SJSA1 (cell line): ENCODE results near the gene ZNF821. TPM values are rescaled to one million over a fixed set of nuclear protein-coding genes. Genes with fewer than 3 reads are reported as not detected.

Experiments used
- DNase-seq, 2 experiments: peaks; one replicate each; pipeline ENCODE4 v3.0.0-alpha.2; 2015 to 2020; ENCODE audit warnings: low spot score in 2 of 2, low read depth in 1 of 2
- H3K27ac ChIP-seq: fragments of 250-450 bp; sonication (Bioruptor Pico); 2 replicates; pipeline ENCODE4 v1.5.1; 2020; ENCODE audit warnings: mild to moderate bottlenecking, moderate library complexity
- H3K27me3 ChIP-seq: fragments of 250-450 bp; sonication (Bioruptor Pico); replicated peaks from 2 replicates; pipeline ENCODE4 v1.5.1; 2020; ENCODE audit warnings: mild to moderate bottlenecking, moderate library complexity
- H3K36me3 ChIP-seq: fragments of 250-450 bp; sonication (Bioruptor Pico); 2 replicates; pipeline ENCODE4 v1.5.1; 2020; ENCODE audit warnings: mild to moderate bottlenecking
- H3K4me1 ChIP-seq: fragments of 250-450 bp; sonication (Bioruptor Pico); replicated peaks from 2 replicates; pipeline ENCODE4 v1.6.1; 2021; ENCODE audit warnings: mild to moderate bottlenecking
- H3K4me3 ChIP-seq: fragments of 250-450 bp; sonication (Bioruptor Pico); 2 replicates; pipeline ENCODE4 v1.5.1; 2020; ENCODE audit warnings: mild to moderate bottlenecking
- H3K9me3 ChIP-seq: fragments of 250-450 bp; sonication (Bioruptor Pico); replicated peaks from 2 replicates; pipeline ENCODE4 v1.5.1; 2020; ENCODE audit warnings: mild to moderate bottlenecking
- total RNA-seq: library from RNA; depleted of rRNA; stranded (reverse); fragments of >200 nt; shearing (Covaris generic); gene quantifications from 2 replicates; pipeline ENCODE4 v1.2.3, GENCODE V29; 2014

ZNF821 gene
- total RNA-seq, 1 experiment from 2014 or later = 19.2 TPM

GRCh38 chr16:71865173-71865863 is 18.7 kb downstream of the ZNF821 start:
- H3K27ac ChIP-seq = no peak overlapping the region
- DNase-seq = no peak
- no peaks in the 10 kb centered on the region for H3K9me3 ChIP-seq
- no peaks in the 10 kb centered on the region for H3K27me3 ChIP-seq
- no peaks in the 10 kb centered on the region for H3K4me1 ChIP-seq
- H3K36me3 ChIP-seq = peaks cover 31% of the 10 kb centered on the region
- no peak overlapping the region for H3K4me3 ChIP-seq

DNA sequence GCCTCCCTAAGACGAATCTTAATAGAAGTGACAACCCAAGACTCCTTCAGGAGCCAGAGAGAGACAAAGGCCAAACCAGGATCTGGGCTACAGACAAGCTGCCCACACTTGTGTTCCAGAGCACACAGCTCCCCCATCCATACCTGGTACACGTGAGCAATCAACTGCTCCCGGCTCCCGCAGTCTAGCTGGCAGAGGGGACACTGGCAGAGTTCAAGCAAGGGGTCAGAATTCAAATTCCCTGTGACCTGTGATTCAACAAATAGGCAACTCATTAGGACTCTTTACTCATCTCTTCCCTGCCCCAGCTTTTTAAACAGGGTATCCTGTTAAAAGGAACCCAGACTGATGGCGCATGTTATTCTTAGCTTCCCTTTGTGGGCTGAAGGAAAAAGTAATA is 20.0 kb downstream of the ZNF821 start:
- Histone ChIP-seq H3K27me3 (no peaks in the 10 kb centered on the region), H3K4me1 (no peaks in the 10 kb centered on the region), H3K27ac (no peak overlapping the region), H3K9me3 (no peaks in the 10 kb centered on the region), H3K4me3 (no peak overlapping the region), H3K36me3 (peaks cover 35% of the 10 kb centered on the region)
- no peak for DNase-seq

GRCh38 chr16:71859762-71860521 is 24.0 kb downstream of the ZNF821 start:
- no peaks in the 10 kb centered on the region for H3K9me3 ChIP-seq
- no peaks in the 10 kb centered on the region for H3K27me3 ChIP-seq
- no peak for DNase-seq

DNA sequence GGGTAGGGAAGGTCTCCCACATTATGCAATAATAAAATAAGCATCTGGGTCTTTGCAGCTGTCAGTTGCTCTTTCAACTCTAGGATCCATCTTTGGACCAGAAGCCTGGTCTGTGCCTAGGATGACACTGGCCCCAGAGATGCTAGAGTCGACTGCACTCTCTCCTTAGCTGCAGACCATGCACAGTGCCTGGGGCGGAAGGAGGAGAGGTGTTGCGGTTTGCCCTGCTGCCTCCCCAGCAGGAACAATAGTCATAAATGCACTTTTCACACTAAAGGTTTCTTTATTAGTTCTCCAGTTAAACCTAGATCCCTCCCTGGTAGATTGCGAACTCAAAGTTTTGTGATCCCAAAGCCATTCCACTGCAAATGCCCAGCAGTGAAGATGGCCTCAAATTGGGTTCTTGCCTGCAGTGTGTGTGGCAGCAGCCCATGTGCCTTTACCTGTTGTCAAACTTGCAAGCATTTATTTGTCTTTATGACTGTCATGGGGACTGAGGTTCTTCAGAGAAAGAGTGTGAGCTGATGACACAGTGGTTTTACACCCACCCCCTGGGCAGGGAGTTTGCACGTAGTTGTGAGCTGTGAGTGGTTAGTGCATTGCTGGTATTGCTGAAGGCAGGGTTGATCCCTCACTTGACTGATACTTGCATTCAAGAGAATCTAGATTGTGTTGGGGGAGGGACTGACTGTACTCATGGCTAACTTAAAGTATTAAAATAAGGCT is 27.9 kb downstream of the ZNF821 start:
- H3K9me3 ChIP-seq = no peaks in the 10 kb centered on the region
- no peaks in the 10 kb centered on the region for H3K27me3 ChIP-seq
- no peak overlapping the region for H3K27ac ChIP-seq
- DNase-seq = no peak
- no peaks in the 10 kb centered on the region for H3K4me1 ChIP-seq
- H3K4me3 ChIP-seq = no peak overlapping the region
- H3K36me3 ChIP-seq = peaks cover 63% of the 10 kb centered on the region

More at GRCh38 chr16:71859762-71860521, 24.0 kb downstream of the ZNF821 start:
- Histone ChIP-seq H3K36me3 (peaks cover 46% of the 10 kb centered on the region), H3K4me3 (no peak overlapping the region), H3K27ac (no peak overlapping the region), H3K4me1 (no peaks in the 10 kb centered on the region)

GRCh38 chr16:71854369-71854948 is 29.5 kb downstream of the ZNF821 start:
- Histone ChIP-seq H3K9me3 (no peaks in the 10 kb centered on the region), H3K27ac (no peak overlapping the region), H3K4me3 (no peak overlapping the region), H3K27me3 (no peaks in the 10 kb centered on the region), H3K4me1 (no peaks in the 10 kb centered on the region), H3K36me3 (peaks cover 76% of the 10 kb centered on the region)
- no peak for DNase-seq

GRCh38 chr16:71853413-71853812 is 30.6 kb downstream of the ZNF821 start:
- no peaks in the 10 kb centered on the region for H3K9me3 ChIP-seq
- H3K4me3 ChIP-seq = no peak overlapping the region
- no peak for DNase-seq
- peaks cover 79% of the 10 kb centered on the region for H3K36me3 ChIP-seq
- H3K27ac ChIP-seq = no peak overlapping the region
- no peaks in the 10 kb centered on the region for H3K27me3 ChIP-seq
- H3K4me1 ChIP-seq = no peaks in the 10 kb centered on the region

GRCh38 chr16:71852561-71852960 is 31.4 kb downstream of the ZNF821 start:
- H3K27me3 ChIP-seq = no peaks in the 10 kb centered on the region
- H3K4me3 ChIP-seq = no peak overlapping the region
- H3K36me3 ChIP-seq = peaks cover 84% of the 10 kb centered on the region
- H3K4me1 ChIP-seq = no peaks in the 10 kb centered on the region
- DNase-seq = no peak
- no peak overlapping the region for H3K27ac ChIP-seq
- H3K9me3 ChIP-seq = no peaks in the 10 kb centered on the region

DNA sequence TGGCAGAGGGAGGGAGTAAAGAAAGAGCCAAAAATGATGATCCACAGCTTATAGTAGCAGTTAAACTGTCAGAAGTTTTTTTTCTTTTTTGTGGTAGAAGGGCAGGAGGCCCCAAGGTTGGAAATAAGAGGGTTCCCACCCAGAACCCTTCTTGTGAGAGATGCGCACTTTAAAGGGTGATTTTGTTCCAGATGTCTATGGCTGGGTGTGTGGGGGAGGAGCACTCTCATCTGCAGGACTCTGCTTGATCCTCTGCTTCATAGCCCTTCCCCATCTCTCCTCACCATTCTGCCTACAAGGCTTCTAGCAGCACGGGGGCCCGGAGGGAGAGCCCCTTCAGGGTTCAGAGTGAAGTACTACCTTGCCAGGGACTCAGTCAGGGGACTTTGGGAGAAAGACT is 31.8 kb downstream of the ZNF821 start:
- Histone ChIP-seq H3K27me3 (no peaks in the 10 kb centered on the region), H3K27ac (no peak overlapping the region), H3K9me3 (no peaks in the 10 kb centered on the region), H3K4me1 (no peaks in the 10 kb centered on the region; the same call in 1 of the 2 replicates), H3K4me3 (no peak overlapping the region), H3K36me3 (peaks cover 86% of the 10 kb centered on the region)
- DNase-seq = no peak

DNA sequence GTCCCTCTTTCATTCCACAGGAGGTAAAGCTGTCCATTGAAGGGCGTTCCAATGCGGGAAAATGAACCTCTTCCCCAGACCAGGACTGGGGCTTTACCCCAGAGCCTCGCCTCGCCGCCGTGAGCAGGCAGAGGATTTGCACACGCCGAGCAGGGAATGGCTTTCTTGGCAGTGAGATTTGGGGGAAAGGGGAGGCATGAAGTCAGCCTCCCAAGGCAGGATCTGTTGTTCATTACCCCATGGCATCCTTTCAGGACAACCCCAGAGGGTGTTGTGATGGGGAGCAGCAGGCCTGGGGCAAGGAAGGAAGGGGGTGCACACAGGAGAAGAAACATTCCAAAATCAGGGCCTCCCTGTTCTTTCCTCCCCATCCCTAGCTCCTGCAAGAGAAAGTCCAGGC is 32.2 kb downstream of the ZNF821 start:
- DNase-seq = no peak
- no peaks in the 10 kb centered on the region for H3K9me3 ChIP-seq
- H3K36me3 ChIP-seq = peaks cover 84% of the 10 kb centered on the region
- peaks cover 4% of the 10 kb centered on the region; the same call in 1 of the 2 replicates for H3K4me1 ChIP-seq
- H3K27me3 ChIP-seq = no peaks in the 10 kb centered on the region
- no peak overlapping the region for H3K27ac ChIP-seq
- H3K4me3 ChIP-seq = no peak overlapping the region

DNA sequence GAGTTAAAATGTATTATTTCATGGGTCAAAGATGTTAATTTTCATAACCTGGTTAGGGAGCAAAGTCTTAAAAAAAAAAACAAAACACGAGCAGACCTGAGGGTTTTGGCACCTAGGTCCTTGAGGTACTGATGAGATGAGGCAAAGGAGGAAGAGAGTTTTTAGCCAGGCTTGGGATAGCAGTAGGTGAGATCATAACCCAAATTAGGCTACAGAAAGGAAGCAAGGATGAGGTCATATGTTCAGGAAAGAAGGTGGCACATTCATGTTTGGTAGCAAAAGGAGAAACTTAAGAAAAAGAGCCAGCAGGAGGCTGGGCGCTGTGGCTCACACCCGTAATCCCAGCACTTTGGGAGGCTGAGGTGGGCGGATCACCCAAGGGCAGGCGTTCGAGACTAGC is 35.4 kb downstream of the ZNF821 start:
- Histone ChIP-seq H3K4me3 (no peak overlapping the region), H3K27me3 (no peaks in the 10 kb centered on the region), H3K4me1 (peaks cover 9% of the 10 kb centered on the region; the same call in 1 of the 2 replicates), H3K27ac (no peak overlapping the region), H3K36me3 (peaks cover 60% of the 10 kb centered on the region), H3K9me3 (no peaks in the 10 kb centered on the region)
- no peak for DNase-seq

- DNase-seq = no peak
- Histone ChIP-seq H3K4me1 (peaks cover 9% of the 10 kb centered on the region; the same call in 1 of the 2 replicates), H3K27ac (no peak overlapping the region), H3K9me3 (no peaks in the 10 kb centered on the region), H3K36me3 (peaks cover 48% of the 10 kb centered on the region), H3K27me3 (no peaks in the 10 kb centered on the region), H3K4me3 (peak overlapping the region; percentile 80)
These were observed 36.9 kb downstream of the ZNF821 start for GRCh38 chr16:71847096-71847495.

DNA sequence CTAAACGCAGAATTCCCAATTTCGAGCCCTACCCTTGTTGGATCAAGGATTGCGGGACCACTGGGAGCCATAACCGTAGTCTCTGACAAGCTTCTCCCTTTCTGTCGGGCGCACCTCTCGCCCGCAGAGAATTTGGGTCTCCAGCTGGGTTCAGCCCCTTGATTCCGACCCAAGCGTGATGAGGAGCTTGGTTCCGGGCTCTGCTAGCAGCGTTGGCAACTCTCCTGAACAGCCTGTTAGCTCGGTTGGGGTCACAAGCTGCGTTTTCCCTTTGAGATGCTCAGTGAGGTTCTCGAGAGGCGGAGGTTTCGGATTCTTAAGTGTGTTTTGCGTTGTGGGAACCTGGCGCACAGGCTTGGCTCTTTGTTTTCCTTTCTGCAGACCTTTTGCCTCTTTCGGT is 37.6 kb downstream of the ZNF821 start:
- Histone ChIP-seq H3K36me3 (peaks cover 43% of the 10 kb centered on the region), H3K9me3 (no peaks in the 10 kb centered on the region), H3K27me3 (no peaks in the 10 kb centered on the region), H3K27ac (no peak overlapping the region; the same call in 1 of the 2 replicates), H3K4me3 (peak overlapping the region; percentile 80), H3K4me1 (peaks cover 9% of the 10 kb centered on the region; the same call in 1 of the 2 replicates)
- no peak for DNase-seq

GRCh38 chr16:71845639-71846430 is 38.1 kb downstream of the ZNF821 start, which contains the start of gene ATXN1L:
Gene ATXN1L, plus strand, starts transcription at chr16:71845976. Its CDS starts 3,765 bp downstream, at chr16:71849741.
- Histone ChIP-seq H3K4me1 (peaks cover 9% of the 10 kb centered on the region; the same call in 1 of the 2 replicates), H3K27me3 (no peaks in the 10 kb centered on the region), H3K4me3 (peak within 1 kb of the TSS; percentile 80), H3K27ac (peak within 1 kb of the TSS; percentile 53), H3K9me3 (no peaks in the 10 kb centered on the region), H3K36me3 (peaks cover 37% of the 10 kb centered on the region)
- peak; percentile 87 to 90 for DNase-seq
